Common myeloid progenitor, CD34-positive (primary cell): ENCODE measurements around the gene CDC34.
"Not testable (repeated sequence)": the region's sequence is repeated elsewhere in the genome, so short reads cannot be mapped to it uniquely, and the experiment has no call there.

Experiments used
- CTCF ChIA-PET: fragments of 350-600 bp; sonication (Branson Sonifier 250); formaldehyde crosslinking; loops from one replicate; lab custom pipeline; 2021; ENCODE audit warnings: antibody characterized with exemption; lab: Charles Lee
- POLR2A ChIA-PET: fragments of 350-600 bp; sonication (Branson Sonifier 250); formaldehyde crosslinking; loops from one replicate; lab custom pipeline; 2021; ENCODE audit warnings: antibody characterized with exemption; lab: Charles Lee
- DNase-seq, 3 donors: peaks; one replicate each; pipeline versions ENCODE4 v3.0.0 to v3.0.0-alpha.2; 2013
- H3K27ac ChIP-seq, 2 experiments: 1 replicate in 1 of 2; 2 replicates in 1 of 2; pipeline ENCODE4 v1.7.0; 2013; ENCODE audit warnings: inconsistent platforms in 2 of 2, low read length in 2 of 2, mild to moderate bottlenecking in 2 of 2, low read depth in 1 of 2, moderate library complexity in 1 of 2; ENCODE audit not compliant: severe bottlenecking in 2 of 2, insufficient read depth in 1 of 2, poor library complexity in 1 of 2
- H3K27me3 ChIP-seq, 5 experiments: replicated peaks in 2 of 5; 1 replicate in 3 of 5; 2 replicates in 2 of 5; pipeline versions ENCODE4 v1.6.1 to v1.7.0; 2013; ENCODE audit warnings: low read length in 4 of 5, mild to moderate bottlenecking in 2 of 5, moderate library complexity in 2 of 5, inconsistent platforms in 1 of 5; ENCODE audit not compliant: insufficient read depth in 5 of 5, control insufficient read depth in 4 of 5
- H3K36me3 ChIP-seq, 4 experiments: 1 replicate in 2 of 4; 2 replicates in 2 of 4; pipeline versions ENCODE4 v1.6.1 to v1.7.0; 2013; ENCODE audit warnings: low read length in 3 of 4, control low read depth in 1 of 4, mild to moderate bottlenecking in 1 of 4; ENCODE audit not compliant: control insufficient read depth in 4 of 4, insufficient read depth in 4 of 4
- H3K4me1 ChIP-seq, 4 experiments: 1 replicate in 3 of 4; 2 replicates in 1 of 4; pipeline versions ENCODE4 v1.6.1 to v1.7.1; 2013; ENCODE audit warnings: low read length in 3 of 4, mild to moderate bottlenecking in 3 of 4, control low read depth in 1 of 4, inconsistent platforms in 1 of 4, moderate library complexity in 1 of 4; ENCODE audit not compliant: control insufficient read depth in 4 of 4, insufficient read depth in 4 of 4; ENCODE audit errors: control extremely low read depth in 1 of 4
- H3K4me3 ChIP-seq, 7 experiments: 1 replicate in 4 of 7; 2 replicates in 3 of 7; pipeline versions ENCODE4 v1.5.1 to v1.7.0; 2013; ENCODE audit warnings: mild to moderate bottlenecking in 7 of 7, low read length in 6 of 7, moderate library complexity in 6 of 7, inconsistent platforms in 2 of 7, low read depth in 2 of 7, control low read depth in 1 of 7; ENCODE audit not compliant: insufficient read depth in 4 of 7, control insufficient read depth in 1 of 7; ENCODE audit errors: extremely low read depth in 1 of 7
- H3K9me3 ChIP-seq, 5 experiments: 1 replicate in 4 of 5; 2 replicates in 1 of 5; pipeline versions ENCODE4 v1.6.1 to v1.7.1; 2013; ENCODE audit warnings: low read length in 4 of 5, mild to moderate bottlenecking in 2 of 5, inconsistent platforms in 1 of 5, low read depth in 1 of 5, moderate library complexity in 1 of 5; ENCODE audit not compliant: control insufficient read depth in 4 of 5, insufficient read depth in 2 of 5; ENCODE audit errors: control extremely low read depth in 1 of 5
- WGBS: methylation state at CpG from one replicate; pipeline ENCODE4 v1.1.5; 2013; ENCODE audit not compliant: insufficient coverage; 5-methylcytosine and 5-hydroxymethylcytosine counted together

The CDC34 gene

DNA sequence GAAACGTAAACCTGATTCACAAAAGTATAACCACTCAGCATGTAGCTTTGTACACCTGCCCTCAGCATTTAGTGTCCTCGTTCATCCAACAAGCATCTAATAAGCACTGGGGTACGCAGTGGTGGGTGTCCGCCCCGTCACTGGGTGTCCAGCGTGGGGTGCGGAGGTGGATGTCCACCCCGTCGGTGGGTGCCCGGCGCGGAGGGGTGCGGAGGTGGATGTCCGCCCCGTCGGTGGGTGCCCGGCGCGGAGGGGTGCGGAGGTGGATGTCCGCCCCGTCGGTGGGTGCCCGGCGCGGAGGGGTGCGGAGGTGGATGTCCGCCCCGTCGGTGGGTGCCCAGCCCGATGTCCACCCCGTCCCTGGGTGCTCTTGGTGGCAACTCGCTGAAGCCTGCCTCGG lies 53.6 kb downstream of the CDC34 start:
- POLR2A ChIA-PET, H3K4me3 ChIP-seq, H3K27ac ChIP-seq, DNase-seq, H3K9me3 ChIP-seq: not testable (repeated sequence)
- peaks cover 0 to 18% (median 17%) of the 10 kb centered on the region in 4 experiments for H3K4me1 ChIP-seq
- H3K27me3 ChIP-seq, result peaks cover 0 to 46% (median 12%) of the 10 kb centered on the region in 5 experiments
- CTCF ChIA-PET, result interaction anchor here (1.1 to 4.6 kb wide), 8 partner anchors 10 to 157 kb away, joined by 3 to 28 read pairs (median 4); no protein-coding TSS in a partner anchor
- WGBS, result 85% methylated on average over 25 of the region's 34 CpGs
- H3K36me3 ChIP-seq, result peaks cover 2 to 28% (median 19%) of the 10 kb centered on the region in 4 experiments

DNA sequence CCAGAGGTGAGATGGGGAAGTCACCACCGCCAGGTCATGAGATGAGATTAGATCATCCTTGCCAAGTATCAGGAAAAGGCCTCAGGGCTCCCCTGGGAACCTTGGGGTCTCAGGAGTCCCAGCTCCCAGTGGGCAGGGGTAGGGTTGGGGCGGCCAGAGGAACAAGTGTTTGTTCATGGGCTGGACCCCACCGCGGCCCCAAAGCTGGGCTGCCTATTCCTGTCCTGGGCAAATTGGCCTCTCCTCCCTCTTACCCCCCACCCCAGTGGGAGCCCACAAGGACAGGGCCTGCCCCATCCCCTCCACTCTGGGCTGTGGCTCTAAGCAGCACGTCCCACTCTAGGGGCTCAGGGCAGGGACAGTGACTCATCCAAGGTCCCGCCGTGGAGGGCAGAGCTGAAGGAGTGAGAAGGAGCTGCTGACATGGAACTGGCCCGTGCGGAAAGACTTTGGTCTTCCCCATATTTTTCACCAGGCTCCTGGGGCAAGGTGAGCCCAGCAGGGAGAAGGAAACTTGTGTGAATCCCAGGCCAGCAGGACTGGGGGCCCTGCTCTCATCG lies 54.1 kb downstream of the CDC34 start:
- Histone ChIP-seq H3K27ac (no peak overlapping the region), H3K4me1 (peaks cover 0 to 22% (median 19%) of the 10 kb centered on the region in 4 experiments), H3K4me3 (no peak overlapping the region), H3K9me3 (no peaks in the 10 kb centered on the region), H3K27me3 (peaks cover 0 to 51% (median 13%) of the 10 kb centered on the region in 5 experiments), H3K36me3 (peaks cover 2 to 24% (median 14%) of the 10 kb centered on the region in 4 experiments)
- WGBS, result 90% methylated on average over 4 of the region's 10 CpGs
- no peak for DNase-seq
- ChIA-PET POLR2A (interaction anchor here (0.6 kb wide), 1 partner anchor 54 kb away, joined by 3 read pairs; the partner anchor contains the start of gene CDC34), CTCF (interaction anchor here (0.8 to 4.6 kb wide), 8 partner anchors 10 to 142 kb away, joined by 3 to 28 read pairs (median 3); no protein-coding TSS in a partner anchor)

DNA sequence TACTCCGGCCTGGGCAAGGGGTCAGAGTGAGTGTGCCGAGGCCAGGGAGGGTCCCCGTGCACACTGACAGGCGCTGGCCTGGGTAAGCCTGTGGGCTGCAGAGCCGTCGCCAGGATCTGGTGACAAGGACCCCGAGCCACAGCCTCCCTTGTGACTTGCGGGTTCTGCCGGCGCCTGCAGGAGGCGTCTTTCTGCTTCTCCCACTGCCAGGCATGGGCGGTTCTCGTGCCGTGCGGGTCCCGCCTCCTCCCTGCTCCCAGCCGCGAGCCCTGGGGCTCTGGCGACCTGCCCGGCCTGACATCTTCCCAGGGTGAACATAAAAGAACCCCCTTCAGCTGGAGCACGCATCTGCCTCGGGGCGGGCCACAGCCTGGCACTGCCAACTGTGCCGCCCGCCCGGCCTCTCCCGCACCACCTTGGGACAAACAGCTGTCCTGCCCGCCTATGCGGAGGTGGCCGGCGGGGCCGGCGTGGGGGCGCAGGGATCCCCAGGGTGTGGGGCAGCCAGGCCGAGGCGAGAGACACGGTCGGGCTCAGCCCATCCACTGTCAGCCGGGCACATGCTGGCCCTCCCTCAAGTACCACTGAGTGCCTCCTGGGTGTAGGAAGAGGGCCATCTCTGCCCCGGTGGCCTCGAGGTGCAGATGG lies 56.7 kb downstream of the CDC34 start:
- H3K27me3 ChIP-seq, result peaks cover 0 to 76% (median 18%) of the 10 kb centered on the region in 5 experiments
- peak overlapping the region in 1 of 7 experiments; percentile 28 for H3K4me3 ChIP-seq
- 7% methylated on average over 41 of the region's 41 CpGs for WGBS
- peak; percentile 87 to 92 (median 91) for DNase-seq
- peaks cover 0 to 25% (median 19%) of the 10 kb centered on the region in 4 experiments for H3K4me1 ChIP-seq
- H3K9me3 ChIP-seq, result no peaks in the 10 kb centered on the region
- H3K36me3 ChIP-seq, result peaks cover 0 to 5% (median 1%) of the 10 kb centered on the region in 4 experiments
- CTCF ChIA-PET, result interaction anchor here (1.2 to 4.6 kb wide), 2 partner anchors 13 to 24 kb away, joined by 3 to 28 read pairs; no protein-coding TSS in a partner anchor
- POLR2A ChIA-PET, result no interaction called here
- no peak overlapping the region for H3K27ac ChIP-seq

DNA sequence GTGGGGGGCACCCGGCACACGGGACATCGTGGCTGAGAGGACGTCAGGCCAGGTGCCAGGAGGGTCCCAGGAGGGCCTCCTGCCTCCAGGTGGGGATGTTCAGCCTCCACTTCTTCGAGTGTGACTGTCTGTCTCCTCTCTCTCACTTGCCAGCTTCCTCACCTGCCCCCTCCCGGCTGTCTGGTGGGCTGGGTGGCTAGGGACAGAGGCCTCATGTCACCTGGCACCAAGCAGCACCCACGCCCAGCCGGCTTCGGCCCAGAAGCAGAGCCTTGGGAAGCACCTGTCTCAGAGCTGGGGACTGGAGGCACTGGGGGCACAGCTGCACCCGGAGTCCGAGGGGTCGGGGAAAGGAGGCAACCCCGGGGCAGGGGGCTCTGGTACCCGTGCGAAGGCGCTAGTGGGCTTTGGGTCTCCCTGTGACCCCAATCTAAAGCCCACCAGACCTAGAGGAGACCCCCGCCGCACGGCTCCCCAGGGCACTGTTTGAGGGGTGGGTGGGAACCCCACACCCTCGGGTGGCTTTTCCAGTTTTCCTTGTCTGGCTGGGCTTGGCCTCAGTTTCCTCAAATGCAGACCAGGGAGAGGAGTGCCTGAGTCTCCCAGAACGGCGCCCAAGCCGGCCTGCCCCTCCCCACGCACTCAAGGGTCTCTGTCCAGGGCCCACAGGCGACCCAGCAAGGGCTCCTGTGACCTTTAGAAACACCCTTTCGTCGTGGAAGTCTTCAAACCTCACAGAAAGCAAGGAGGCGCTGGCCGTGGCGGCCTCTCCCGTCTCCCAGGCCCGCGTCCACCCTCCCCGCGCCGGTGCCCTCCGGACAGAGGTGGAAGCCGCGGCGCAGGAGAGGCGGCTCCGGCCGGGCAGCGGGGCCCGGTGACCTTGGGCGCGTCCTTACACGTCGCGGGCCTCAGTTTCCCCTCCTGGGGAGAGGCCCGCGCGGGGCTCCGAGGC lies 57.5 kb downstream of the CDC34 start:
- H3K27ac ChIP-seq, result no peak overlapping the region
- WGBS, result 17% methylated on average over 48 of the region's 54 CpGs
- POLR2A ChIA-PET, result no interaction called here
- peaks cover 0 to 83% (median 18%) of the 10 kb centered on the region in 5 experiments for H3K27me3 ChIP-seq
- no peaks in the 10 kb centered on the region for H3K36me3 ChIP-seq
- DNase-seq, result no peak
- no peaks in the 10 kb centered on the region for H3K9me3 ChIP-seq
- CTCF ChIA-PET, result interaction anchor here (1.2 kb wide), 1 partner anchor 23 kb away, joined by 3 read pairs; no protein-coding TSS in a partner anchor
- peaks cover 0 to 25% (median 19%) of the 10 kb centered on the region in 4 experiments for H3K4me1 ChIP-seq
- H3K4me3 ChIP-seq, result peak overlapping the region in 2 of 7 experiments; percentile 36 to 43

DNA sequence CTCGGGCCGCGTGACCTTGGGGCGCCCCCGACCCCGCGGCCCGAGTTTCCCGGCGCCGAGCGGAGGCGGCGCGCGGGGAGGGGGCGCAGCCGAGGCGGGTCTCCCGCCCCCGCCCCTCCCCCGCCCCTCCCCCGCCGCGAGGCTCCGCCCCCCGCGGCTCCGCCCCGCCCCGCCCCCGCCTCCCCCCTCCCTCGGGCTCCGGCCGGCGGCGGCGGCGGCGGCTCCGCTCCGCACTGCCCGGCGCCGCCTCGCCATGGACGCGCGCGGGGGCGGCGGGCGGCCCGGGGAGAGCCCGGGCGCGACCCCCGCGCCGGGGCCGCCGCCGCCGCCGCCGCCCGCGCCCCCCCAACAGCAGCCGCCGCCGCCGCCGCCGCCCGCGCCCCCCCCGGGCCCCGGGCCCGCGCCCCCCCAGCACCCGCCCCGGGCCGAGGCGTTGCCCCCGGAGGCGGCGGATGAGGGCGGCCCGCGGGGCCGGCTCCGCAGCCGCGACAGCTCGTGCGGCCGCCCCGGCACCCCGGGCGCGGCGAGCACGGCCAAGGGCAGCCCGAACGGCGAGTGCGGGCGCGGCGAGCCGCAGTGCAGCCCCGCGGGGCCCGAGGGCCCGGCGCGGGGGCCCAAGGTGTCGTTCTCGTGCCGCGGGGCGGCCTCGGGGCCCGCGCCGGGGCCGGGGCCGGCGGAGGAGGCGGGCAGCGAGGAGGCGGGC lies 58.3 kb downstream of the CDC34 start, which contains the start of gene HCN2:
Gene HCN2 (plus strand): TSS at position 189 of the 703 bp plus-strand sequence. CDS start 65 bp downstream, at position 254.
- ChIA-PET POLR2A (no interaction called here), CTCF (no interaction called here)
- H3K27ac ChIP-seq, result no peak within 1 kb of the TSS
- no peaks in the 10 kb centered on the region for H3K9me3 ChIP-seq
- no peaks in the 10 kb centered on the region for H3K36me3 ChIP-seq
- H3K4me3 ChIP-seq, result peak within 1 kb of the TSS in 3 of 7 experiments; percentile 11 to 43 (median 36)
- WGBS, result under 1% methylated on average over 68 of the region's 132 CpGs
- peaks cover 0 to 25% (median 18%) of the 10 kb centered on the region in 4 experiments for H3K4me1 ChIP-seq
- H3K27me3 ChIP-seq, result peaks cover 0 to 87% (median 17%) of the 10 kb centered on the region in 5 experiments
- DNase-seq, result no peak

DNA sequence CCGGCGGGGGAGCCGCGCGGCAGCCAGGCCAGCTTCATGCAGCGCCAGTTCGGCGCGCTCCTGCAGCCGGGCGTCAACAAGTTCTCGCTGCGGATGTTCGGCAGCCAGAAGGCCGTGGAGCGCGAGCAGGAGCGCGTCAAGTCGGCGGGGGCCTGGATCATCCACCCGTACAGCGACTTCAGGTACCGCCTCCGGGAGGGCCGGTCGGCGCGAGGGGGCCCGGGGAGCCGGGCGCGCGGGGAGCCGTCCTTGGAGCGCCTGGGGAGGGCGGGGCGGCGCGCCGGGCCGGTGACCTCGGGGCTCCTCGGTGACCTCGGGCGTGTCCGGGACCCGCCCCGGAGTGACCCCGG lies 58.8 kb downstream of the CDC34 start:
- ChIA-PET CTCF (no interaction called here), POLR2A (no interaction called here)
- DNase-seq, result peak in 2 of 3 donors; percentile 50 to 52
- Histone ChIP-seq H3K27ac (no peak overlapping the region), H3K4me3 (peak overlapping the region in 2 of 7 experiments; percentile 11 to 26), H3K4me1 (peaks cover 0 to 25% (median 18%) of the 10 kb centered on the region in 4 experiments), H3K27me3 (peaks cover 0 to 86% (median 18%) of the 10 kb centered on the region in 5 experiments), H3K9me3 (no peaks in the 10 kb centered on the region), H3K36me3 (no peaks in the 10 kb centered on the region)
- under 1% methylated on average over 50 of the region's 50 CpGs for WGBS
